ENCODE data around the gene CHAT. TPM values are rescaled to one million over a fixed set of nuclear protein-coding genes. Genes with fewer than 3 reads are reported as not detected.
"Not testable (repeated sequence)": the region's sequence is repeated elsewhere in the genome, so short reads cannot be mapped to it uniquely, and the experiment has no call there.

CHAT gene
- total and polyA plus RNA-seq, 3 experiments from 2014 or later = not detected

GRCh38 chr10:49667991-49668390 lies 54.2 kb downstream of the CHAT start:
- POLR2A ChIA-PET = no interaction called here
- CTCF ChIA-PET = interaction anchor here (1.5 kb wide), 1 partner anchor 19 kb away, joined by 3 read pairs; no protein-coding TSS in a partner anchor

DNA sequence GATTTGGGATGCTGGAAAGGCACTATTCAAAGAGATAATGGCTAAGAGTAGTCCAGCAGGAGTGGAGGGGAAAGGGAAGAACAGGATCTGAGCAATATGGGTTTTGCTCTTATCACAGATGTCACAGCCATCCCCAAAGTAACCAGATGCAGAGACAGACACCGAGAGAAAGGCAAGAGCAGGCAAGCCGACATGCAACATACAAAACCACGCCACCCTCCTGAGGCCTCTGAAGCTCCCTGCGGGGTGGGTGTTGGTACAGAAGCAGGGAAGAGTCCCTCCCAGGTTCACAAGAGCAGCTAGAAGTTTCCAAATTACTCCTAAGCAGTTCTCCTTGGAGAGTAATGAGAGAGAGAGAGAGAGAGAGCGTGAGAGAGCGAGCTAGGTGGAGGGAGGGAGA lies 54.8 kb downstream of the CHAT start:
- Histone ChIP-seq H3K4me1 (ENCODE audit: insufficient read depth, low read length) (no peaks in the 10 kb centered on the region), H3K27ac (ENCODE audit: low read depth, low read length) (no peak overlapping the region), H3K9me3 (ENCODE audit: low read length) (no peaks in the 10 kb centered on the region), H3K4me3 (ENCODE audit: low read length) (no peak overlapping the region), H3K36me3 (ENCODE audit: insufficient read depth, low read length) (no peaks in the 10 kb centered on the region), H3K27me3 (ENCODE audit: insufficient read depth, low read length, poor library complexity, severe bottlenecking) (no peaks in the 10 kb centered on the region)
- Mint-ChIP-seq H3K9me3 (peaks cover 0 to 3% (median 0%) of the 10 kb centered on the region in 5 donors), H3K4me1 (no peaks in the 10 kb centered on the region), H3K4me3 (no peak overlapping the region), H3K27ac (no peak overlapping the region), H3K27me3 (peaks cover 9 to 43% of the 10 kb centered on the region in 2 donors), H3K36me3 (no peaks in the 10 kb centered on the region)
- no peak for DNase-seq
- POLR2A ChIA-PET = no interaction called here
- CTCF ChIA-PET = interaction anchor here (1.5 kb wide), 1 partner anchor 20 kb away, joined by 3 read pairs; no protein-coding TSS in a partner anchor

More at GRCh38 chr10:49667991-49668390, 54.2 kb downstream of the CHAT start:
- Histone ChIP-seq H3K36me3 (ENCODE audit: insufficient read depth, low read length) (no peaks in the 10 kb centered on the region), H3K4me1 (ENCODE audit: insufficient read depth, low read length) (no peaks in the 10 kb centered on the region), H3K27me3 (ENCODE audit: insufficient read depth, low read length, poor library complexity, severe bottlenecking) (no peaks in the 10 kb centered on the region), H3K27ac (ENCODE audit: low read depth, low read length) (no peak overlapping the region), H3K4me3 (ENCODE audit: low read length) (no peak overlapping the region), H3K9me3 (ENCODE audit: low read length) (no peaks in the 10 kb centered on the region)
- Mint-ChIP-seq H3K4me1 (no peaks in the 10 kb centered on the region), H3K4me3 (no peak overlapping the region), H3K36me3 (no peaks in the 10 kb centered on the region), H3K9me3 (peaks cover 0 to 3% (median 0%) of the 10 kb centered on the region in 5 donors), H3K27ac (no peak overlapping the region), H3K27me3 (peaks cover 9 to 38% of the 10 kb centered on the region in 2 donors)
- DNase-seq = no peak

GRCh38 chr10:49678827-49679479 lies 65.1 kb downstream of the CHAT start:
- H3K27me3 ChIP-seq (ENCODE audit: insufficient read depth, low read length, poor library complexity, severe bottlenecking) = no peaks in the 10 kb centered on the region

GRCh38 chr10:49679480-49679893 lies 65.7 kb downstream of the CHAT start, which contains the start of gene C10orf53:
C10orf53 (plus strand) TSS chr10:49679651; CDS start chr10:49679698, 47 bp downstream.
- Mint-ChIP-seq H3K27ac (no peak within 1 kb of the TSS), H3K4me3 (no peak within 1 kb of the TSS), H3K36me3 (no peaks in the 10 kb centered on the region), H3K27me3 (peaks cover 4 to 34% of the 10 kb centered on the region in 2 donors), H3K4me1 (peaks cover 0 to 3% (median 0%) of the 10 kb centered on the region in 3 donors), H3K9me3 (peaks cover 9 to 23% (median 14%) of the 10 kb centered on the region in 5 donors)
- no peak within 1 kb of the TSS for H3K4me3 ChIP-seq (ENCODE audit: low read length)
- H3K27me3 ChIP-seq (ENCODE audit: insufficient read depth, low read length, poor library complexity, severe bottlenecking) = no peaks in the 10 kb centered on the region
- CTCF ChIA-PET = no interaction called here
- H3K4me1 ChIP-seq (ENCODE audit: insufficient read depth, low read length) = no peaks in the 10 kb centered on the region
- POLR2A ChIA-PET = no interaction called here
- H3K36me3 ChIP-seq (ENCODE audit: insufficient read depth, low read length) = no peaks in the 10 kb centered on the region
- DNase-seq = no peak
- H3K27ac ChIP-seq (ENCODE audit: low read depth, low read length) = no peak within 1 kb of the TSS
- peaks cover 5% of the 10 kb centered on the region for H3K9me3 ChIP-seq (ENCODE audit: low read length)

More at GRCh38 chr10:49678827-49679479, 65.1 kb downstream of the CHAT start:
- no peak for DNase-seq
- peaks cover 0 to 3% (median 0%) of the 10 kb centered on the region in 3 donors for H3K4me1 Mint-ChIP-seq
- peaks cover 9 to 23% (median 14%) of the 10 kb centered on the region in 5 donors for H3K9me3 Mint-ChIP-seq
- no peak overlapping the region for H3K4me3 Mint-ChIP-seq
- Histone ChIP-seq H3K36me3 (ENCODE audit: insufficient read depth, low read length) (no peaks in the 10 kb centered on the region), H3K4me1 (ENCODE audit: insufficient read depth, low read length) (no peaks in the 10 kb centered on the region), H3K4me3 (ENCODE audit: low read length) (no peak overlapping the region), H3K9me3 (ENCODE audit: low read length) (peaks cover 5% of the 10 kb centered on the region), H3K27ac (ENCODE audit: low read depth, low read length) (no peak overlapping the region)
- no peak overlapping the region for H3K27ac Mint-ChIP-seq
- H3K27me3 Mint-ChIP-seq = peaks cover 4 to 36% of the 10 kb centered on the region in 2 donors
- H3K36me3 Mint-ChIP-seq = no peaks in the 10 kb centered on the region
- CTCF ChIA-PET = no interaction called here
- POLR2A ChIA-PET = no interaction called here

DNA sequence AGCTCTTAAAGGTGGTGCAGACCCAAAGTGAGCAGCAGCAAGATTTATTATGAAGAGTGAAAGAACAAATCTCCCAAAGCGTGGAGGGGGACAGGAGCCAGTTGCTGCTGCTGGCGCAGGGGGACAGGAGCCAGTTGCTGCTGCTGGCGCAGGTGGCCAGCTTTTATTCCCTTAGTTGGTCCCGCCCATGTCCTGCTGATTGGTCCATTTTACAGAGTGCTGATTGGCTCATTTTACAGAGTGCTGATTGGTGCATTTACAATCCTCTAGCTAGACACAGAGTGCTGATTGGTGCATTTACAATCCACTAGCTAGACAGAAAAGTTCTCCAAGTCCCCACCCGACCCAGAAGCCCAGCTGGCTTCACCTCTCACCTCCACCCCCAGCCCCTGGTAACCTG lies 68.6 kb downstream of the CHAT start:
- H3K4me1 ChIP-seq (ENCODE audit: insufficient read depth, low read length); H3K36me3 Mint-ChIP-seq; H3K4me3 ChIP-seq (ENCODE audit: low read length); POLR2A ChIA-PET; CTCF ChIA-PET; DNase-seq; H3K4me3 Mint-ChIP-seq; H3K27me3 ChIP-seq (ENCODE audit: insufficient read depth, low read length, poor library complexity, severe bottlenecking); H3K4me1 Mint-ChIP-seq; H3K9me3 ChIP-seq (ENCODE audit: low read length); H3K27ac Mint-ChIP-seq; H3K36me3 ChIP-seq (ENCODE audit: insufficient read depth, low read length); H3K27ac ChIP-seq (ENCODE audit: low read depth, low read length): not testable (repeated sequence)
- H3K27me3 Mint-ChIP-seq = peaks cover 10 to 30% of the 10 kb centered on the region in 2 donors
- H3K9me3 Mint-ChIP-seq = peaks cover 8 to 32% (median 29%) of the 10 kb centered on the region in 5 donors

DNA sequence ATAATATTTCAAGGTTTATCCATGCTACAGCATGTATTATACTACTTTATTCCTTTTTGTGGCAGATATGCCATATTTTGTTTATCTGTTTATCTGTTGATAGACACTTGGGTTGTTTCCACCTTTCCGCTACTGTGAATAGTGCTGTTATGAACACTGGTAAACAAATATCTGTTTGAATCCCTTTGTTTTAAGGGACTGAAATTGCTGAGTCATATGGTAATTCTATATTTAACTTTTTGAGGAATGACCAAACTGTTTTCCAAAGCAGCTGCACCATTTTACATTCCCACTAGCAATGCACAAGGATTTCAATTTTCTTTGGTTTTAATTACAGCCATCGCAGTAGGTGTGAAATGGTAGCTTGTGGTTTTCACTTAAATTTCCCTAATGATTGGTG lies 69.0 kb downstream of the CHAT start:
- no peaks in the 10 kb centered on the region for H3K36me3 Mint-ChIP-seq

GRCh38 chr10:49686651-49687050 lies 72.8 kb downstream of the CHAT start:
- Histone ChIP-seq H3K4me3 (ENCODE audit: low read length) (no peak overlapping the region), H3K27me3 (ENCODE audit: insufficient read depth, low read length, poor library complexity, severe bottlenecking) (no peaks in the 10 kb centered on the region), H3K27ac (ENCODE audit: low read depth, low read length) (no peak overlapping the region), H3K9me3 (ENCODE audit: low read length) (no peaks in the 10 kb centered on the region), H3K4me1 (ENCODE audit: insufficient read depth, low read length) (no peaks in the 10 kb centered on the region), H3K36me3 (ENCODE audit: insufficient read depth, low read length) (no peaks in the 10 kb centered on the region)
- Mint-ChIP-seq H3K36me3 (no peaks in the 10 kb centered on the region), H3K27ac (no peak overlapping the region), H3K27me3 (peaks cover 39 to 51% of the 10 kb centered on the region in 2 donors), H3K4me3 (no peak overlapping the region), H3K9me3 (peaks cover 8 to 26% (median 19%) of the 10 kb centered on the region in 5 donors), H3K4me1 (no peaks in the 10 kb centered on the region)
- ChIA-PET POLR2A (no interaction called here), CTCF (no interaction called here)
- no peak for DNase-seq

More for the DNA sequence above, 69.0 kb downstream of the CHAT start:
- H3K4me1 ChIP-seq (ENCODE audit: insufficient read depth, low read length) = no peaks in the 10 kb centered on the region
- no peaks in the 10 kb centered on the region for H3K27me3 ChIP-seq (ENCODE audit: insufficient read depth, low read length, poor library complexity, severe bottlenecking)
- ChIA-PET POLR2A (no interaction called here), CTCF (no interaction called here)
- Mint-ChIP-seq H3K9me3 (peaks cover 5 to 34% (median 28%) of the 10 kb centered on the region in 5 donors), H3K4me1 (peaks cover 0 to 3% (median 0%) of the 10 kb centered on the region in 3 donors), H3K27me3 (peaks cover 12 to 30% of the 10 kb centered on the region in 2 donors), H3K27ac (no peak overlapping the region), H3K4me3 (no peak overlapping the region)
- no peak overlapping the region for H3K4me3 ChIP-seq (ENCODE audit: low read length)
- no peak overlapping the region for H3K27ac ChIP-seq (ENCODE audit: low read depth, low read length)
- no peaks in the 10 kb centered on the region for H3K36me3 ChIP-seq (ENCODE audit: insufficient read depth, low read length)
- no peak for DNase-seq
- H3K9me3 ChIP-seq (ENCODE audit: low read length) = peaks cover 5% of the 10 kb centered on the region

DNA sequence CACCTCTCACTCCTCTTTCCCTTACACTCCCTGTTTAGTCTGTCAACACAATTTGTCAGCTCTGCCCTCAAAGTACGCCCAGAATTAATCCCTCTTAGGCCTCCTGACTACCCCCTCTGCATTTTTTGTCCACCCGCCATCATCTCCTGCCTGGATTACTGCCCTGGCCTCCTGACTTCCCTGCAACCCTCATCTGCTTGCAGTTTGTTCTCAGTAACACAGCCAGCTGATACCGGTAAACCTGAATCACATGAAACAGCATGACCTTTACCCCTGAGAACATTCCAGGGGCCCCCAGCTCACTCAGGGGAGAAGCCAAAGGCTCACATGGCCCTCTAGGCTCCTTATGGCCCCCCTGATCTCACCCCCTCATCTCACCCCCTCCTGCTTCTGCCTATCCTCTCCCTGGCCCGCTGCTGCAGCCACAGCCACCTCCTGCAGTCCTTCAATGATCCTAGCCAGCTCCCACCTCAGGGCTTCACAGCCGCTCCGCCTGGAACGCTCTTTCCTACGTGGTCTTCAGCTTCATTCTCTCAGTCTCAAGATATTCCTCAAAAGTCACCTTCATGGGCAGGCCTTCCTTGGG lies 74.5 kb downstream of the CHAT start:
- DNase-seq = no peak
- Mint-ChIP-seq H3K4me1 (no peaks in the 10 kb centered on the region), H3K36me3 (no peaks in the 10 kb centered on the region), H3K4me3 (no peak overlapping the region), H3K9me3 (peaks cover 6 to 24% (median 21%) of the 10 kb centered on the region in 5 donors), H3K27ac (no peak overlapping the region), H3K27me3 (peaks cover 43 to 62% of the 10 kb centered on the region in 2 donors)
- H3K27ac ChIP-seq (ENCODE audit: low read depth, low read length) = no peak overlapping the region
- H3K36me3 ChIP-seq (ENCODE audit: insufficient read depth, low read length) = no peaks in the 10 kb centered on the region
- no peak overlapping the region for H3K4me3 ChIP-seq (ENCODE audit: low read length)
- POLR2A ChIA-PET = no interaction called here
- H3K4me1 ChIP-seq (ENCODE audit: insufficient read depth, low read length) = no peaks in the 10 kb centered on the region
- no peaks in the 10 kb centered on the region for H3K27me3 ChIP-seq (ENCODE audit: insufficient read depth, low read length, poor library complexity, severe bottlenecking)
- no peaks in the 10 kb centered on the region for H3K9me3 ChIP-seq (ENCODE audit: low read length)
- CTCF ChIA-PET = no interaction called here

Data from CD8-positive, alpha-beta memory T cell (primary cell).